ENCODE results near the gene ANKS6.

Gene ANKS6

DNA sequence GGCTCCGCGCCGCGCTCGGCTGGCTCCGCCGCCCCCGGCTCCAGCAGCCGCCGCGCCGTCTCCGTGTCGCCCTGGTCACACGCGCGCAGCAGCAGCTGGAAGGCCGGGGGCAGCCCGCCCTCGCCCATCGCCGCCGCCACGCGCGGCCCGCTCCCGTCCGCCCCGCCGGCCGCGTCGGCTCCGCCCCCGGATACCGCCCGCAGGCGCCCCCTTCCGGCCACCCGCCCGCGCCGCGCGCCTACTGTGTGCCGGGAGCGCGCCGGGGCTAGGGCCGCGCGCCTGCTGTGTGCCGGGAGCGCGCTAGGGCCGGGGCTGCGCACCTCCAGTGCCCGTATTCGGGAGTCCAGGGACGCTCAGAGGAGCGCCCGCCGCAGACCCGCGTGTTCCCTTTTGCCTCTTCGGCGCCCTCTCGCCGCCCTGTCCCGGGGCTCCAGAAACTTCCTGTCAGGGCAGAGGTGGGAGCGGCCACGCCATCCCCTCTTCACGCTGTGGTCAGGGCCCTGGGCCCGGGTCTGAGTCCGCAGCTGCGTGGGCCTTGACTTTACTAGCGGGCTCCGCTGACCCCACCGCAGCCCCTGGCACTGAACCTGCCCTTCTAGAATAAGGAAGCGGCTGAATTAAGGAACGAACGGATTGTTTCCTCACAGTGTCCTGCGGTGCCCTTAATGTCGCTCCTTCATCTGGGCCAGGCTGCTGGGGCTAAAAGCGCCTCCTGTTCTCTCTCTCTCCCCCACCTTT is at the start of gene ANKS6:
TSS of gene ANKS6 (minus strand) at position 192 of the 738 bp plus-strand sequence. CDS start at position 128, 64 bp downstream.
- peak; percentile 55 for DNase-seq

DNA sequence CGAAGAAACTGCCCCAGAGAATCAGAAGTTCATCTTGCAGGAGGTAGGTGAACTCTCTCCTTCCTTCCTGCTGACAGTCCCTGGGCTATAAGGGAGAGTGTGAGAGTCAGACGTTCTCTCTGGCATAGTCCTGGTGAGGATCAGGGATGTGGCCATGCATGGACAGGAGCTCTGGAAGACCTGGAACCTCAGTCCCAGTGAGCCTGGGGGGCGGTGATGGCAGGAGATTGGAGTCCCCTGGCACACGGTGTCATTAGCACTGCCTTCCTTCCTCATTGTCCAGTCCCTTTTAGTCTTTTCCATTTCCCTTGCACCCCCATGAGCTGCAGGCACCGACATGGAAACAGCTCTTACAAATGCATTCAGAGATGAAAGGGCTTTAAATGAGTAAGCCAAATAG is 49.7 kb upstream of the ANKS6 start:
- no peak for DNase-seq

DNA sequence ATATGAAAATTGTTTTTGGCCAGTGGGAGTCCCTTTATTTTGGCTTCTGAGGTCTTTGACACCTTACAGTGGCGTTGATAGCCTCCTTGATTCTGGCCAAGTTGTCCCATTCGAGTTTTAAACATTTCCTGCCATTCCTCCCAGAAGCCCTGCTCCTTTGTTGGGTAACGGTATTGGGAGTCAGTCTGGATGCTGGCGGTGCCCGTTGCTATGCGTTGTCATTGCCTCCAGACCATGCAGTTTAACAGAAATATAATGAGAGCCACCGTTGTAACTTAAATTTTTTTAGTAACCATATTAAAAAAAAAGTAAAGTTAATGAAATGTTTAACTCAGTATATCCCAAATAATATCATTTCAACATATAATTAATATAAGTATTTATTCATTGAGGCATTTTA is 46.2 kb upstream of the ANKS6 start:
- no peak for DNase-seq

DNA sequence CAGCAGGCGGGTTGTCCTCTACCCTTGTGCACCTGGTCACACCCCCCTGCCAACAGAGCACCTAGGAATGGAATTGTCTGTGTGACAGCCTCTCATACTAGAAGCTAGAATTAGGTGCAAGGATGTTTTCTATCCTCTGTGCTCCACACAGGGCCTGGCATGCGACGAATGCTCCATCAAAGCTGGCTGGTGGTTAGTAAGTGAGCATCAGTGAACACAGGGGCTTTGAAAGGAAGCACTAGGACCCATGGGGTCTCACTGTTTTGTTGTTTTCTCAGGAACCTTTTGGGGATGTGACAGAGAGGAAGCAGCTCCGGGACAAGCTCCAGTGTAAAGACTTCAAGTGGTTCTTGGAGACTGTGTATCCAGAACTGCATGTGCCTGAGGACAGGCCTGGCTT is 43.4 kb upstream of the ANKS6 start:
- DNase-seq: no peak

DNA sequence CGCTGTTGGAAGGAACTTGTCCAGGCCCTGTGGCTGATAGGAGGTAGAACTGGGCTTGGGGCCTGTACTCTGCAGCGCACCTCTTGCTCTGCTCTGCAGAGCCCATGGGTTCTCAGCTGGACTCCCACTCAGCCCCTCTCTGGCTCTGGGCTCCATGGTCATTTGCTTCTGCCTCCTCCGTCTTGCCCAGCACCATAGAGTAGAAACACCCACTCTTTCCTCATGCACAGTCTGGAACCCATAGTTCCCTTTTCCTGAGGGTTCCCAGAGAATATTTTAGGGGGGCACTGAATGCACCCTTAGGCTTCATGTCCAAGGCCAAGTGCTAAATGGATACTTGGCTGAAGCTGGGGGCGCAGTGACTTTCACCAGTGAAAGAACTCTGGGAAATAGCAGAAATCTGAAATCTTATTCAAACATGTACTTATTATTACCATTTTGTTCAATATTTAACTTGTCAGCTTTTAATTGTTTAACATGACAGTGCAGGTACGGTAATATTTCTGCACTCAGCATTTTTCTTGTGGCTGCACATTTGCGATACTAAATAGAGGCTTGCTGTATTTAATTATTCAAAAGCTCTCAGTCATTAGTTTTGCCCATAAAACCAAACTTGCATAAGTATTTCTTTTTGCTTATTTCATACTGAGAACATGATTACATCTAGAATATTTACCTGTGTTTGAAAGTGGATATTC is 42.7 kb upstream of the ANKS6 start:
- no peak for DNase-seq

DNA sequence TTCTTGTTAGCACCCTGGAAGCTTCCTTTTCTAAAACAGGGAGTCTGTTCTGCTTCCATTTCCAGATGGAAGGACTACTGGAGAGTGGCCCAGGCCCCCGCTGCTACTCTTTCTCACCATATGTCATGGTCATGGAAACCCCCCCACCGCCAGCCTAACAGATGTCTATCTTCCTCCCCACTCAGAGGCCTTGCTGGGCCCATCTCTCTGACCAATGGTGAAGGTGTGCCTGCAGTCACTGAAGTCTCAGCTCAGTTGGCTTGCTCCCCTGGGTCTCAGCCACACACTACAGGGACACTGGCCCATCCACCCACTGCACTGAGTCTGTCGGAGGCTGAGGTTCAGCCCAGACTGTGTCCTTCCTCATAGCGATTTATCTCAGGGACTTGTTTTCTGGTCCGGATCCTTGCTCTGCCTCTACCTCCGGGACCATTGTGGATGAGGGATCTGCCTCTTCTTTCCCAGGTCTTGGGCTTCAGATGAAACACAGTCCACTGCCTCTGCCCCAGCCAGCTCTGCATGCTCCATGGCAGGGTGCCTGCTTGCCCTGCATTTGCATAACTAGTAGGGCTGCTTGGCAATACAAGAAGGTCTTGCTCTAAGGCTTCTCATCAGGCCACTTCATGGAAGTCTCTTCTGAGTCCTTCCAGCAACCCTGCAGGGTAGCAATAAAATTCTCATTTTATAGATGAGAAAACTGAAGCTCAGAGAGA is 42.0 kb upstream of the ANKS6 start:
- DNase-seq: no peak

DNA sequence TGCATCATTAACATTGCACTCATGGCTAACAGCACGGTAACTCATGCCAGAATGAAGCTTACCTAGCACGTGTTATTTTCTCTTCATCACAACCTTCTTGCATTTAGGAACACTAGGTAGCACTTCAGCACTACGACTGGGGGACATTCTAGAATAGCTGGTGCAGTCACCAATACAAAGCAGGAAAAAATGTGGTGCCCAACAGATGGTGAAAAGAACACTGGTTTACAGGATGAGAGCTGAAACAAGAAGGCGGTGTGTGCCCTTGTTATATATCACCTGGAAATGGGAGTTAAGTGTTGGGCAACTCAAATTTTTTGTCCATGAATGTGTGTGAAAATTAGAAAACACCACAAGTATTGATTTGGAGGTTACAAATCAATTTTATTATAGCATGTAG is 41.2 kb upstream of the ANKS6 start:
- DNase-seq: no peak

DNA sequence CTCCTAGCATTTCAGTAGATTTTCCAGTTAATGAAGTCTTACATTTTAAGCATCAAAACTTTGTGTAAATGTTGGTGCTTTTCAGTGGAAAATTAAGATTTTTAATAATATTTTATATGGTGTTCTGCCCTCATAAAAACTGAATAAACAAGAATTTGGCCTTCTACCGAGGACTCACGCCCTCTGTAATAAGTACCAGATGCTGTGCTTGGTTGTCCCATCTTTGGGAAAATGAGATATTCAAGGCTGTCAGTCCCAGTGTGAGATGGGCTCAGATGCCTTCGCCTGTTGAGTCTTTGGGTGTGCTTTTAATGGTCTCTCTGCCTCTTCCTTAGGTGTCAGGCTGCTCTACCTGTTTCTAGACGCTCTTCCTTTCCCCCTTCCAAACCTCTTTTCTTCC is 39.9 kb upstream of the ANKS6 start:
- no peak for DNase-seq

DNA sequence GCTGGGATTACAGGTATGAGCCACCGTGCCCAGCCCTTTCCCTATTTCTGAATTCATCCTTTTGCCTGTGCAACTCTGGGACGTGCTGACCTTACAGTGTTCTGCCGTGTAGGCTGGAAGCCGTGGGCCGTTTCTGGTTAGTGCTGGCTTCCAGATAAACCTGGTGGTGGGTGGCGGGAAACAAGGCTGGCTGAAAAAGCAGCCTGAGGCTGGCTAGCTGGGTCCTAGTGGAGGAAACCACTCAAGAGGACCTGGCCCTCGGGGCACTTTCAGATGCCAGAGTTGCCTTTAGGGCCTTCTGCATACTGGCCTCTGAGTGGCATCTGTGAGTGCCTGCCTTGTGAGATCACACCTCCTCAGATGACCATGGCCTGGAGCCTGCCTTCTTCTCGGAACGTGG is 38.0 kb upstream of the ANKS6 start:
- DNase-seq: no peak

DNA sequence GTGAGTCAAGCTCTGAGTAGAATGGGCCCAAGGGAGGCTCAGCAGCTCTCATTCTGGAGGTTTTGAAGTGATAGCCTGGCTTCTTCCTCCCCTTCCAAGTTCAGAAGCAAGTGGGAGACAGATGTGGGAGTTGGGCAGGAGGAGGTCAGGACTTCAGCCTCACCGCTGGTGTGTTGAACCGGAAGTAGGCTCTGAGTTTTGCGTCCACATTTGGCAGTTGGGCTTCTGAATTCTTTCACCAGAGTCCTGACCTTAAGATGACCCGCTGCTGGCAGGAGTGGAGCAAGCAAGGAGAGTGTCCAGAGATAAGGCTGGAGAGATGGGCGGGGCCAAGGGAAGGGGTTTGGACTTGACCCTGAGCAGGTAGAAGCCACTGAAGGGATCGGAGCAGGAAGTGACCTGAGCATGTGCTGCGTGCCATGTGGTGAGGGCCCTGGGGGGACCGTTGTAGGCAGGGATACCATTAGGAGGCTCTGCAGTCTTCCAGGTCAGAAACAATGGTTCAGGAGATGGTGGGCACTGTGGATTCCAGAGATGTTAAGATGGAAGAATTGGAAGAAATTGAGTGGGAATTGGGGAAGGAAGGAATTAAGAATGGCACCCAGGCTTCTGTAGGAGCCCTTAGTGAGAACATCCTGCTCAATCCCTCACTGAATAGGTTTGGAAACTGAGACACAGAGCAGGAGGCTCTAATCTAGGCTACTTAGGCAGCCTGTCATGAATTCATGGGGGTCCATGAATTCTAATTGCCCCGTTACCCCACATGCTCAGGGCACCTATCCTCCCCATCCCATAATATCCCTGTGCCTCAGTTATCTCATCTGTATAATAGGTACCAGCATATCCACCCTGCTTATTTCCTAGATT is 37.0 kb upstream of the ANKS6 start:
- no peak for DNase-seq

DNA sequence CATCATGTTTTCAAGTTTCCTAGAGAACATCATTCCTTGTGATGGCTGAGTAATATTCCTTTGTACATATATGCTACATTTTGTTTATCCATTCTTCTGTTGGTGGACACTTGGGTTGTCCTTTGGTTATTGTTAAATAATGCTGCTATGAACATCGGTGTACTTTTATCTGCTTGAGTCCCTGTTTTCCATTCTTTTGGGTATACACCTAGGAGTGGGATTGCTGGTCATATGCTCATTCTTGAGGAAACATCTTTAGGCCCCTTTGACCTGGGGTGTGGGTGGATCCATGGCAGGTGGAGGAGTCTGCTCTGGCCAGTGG is 36.4 kb upstream of the ANKS6 start:
- DNase-seq: no peak

DNA sequence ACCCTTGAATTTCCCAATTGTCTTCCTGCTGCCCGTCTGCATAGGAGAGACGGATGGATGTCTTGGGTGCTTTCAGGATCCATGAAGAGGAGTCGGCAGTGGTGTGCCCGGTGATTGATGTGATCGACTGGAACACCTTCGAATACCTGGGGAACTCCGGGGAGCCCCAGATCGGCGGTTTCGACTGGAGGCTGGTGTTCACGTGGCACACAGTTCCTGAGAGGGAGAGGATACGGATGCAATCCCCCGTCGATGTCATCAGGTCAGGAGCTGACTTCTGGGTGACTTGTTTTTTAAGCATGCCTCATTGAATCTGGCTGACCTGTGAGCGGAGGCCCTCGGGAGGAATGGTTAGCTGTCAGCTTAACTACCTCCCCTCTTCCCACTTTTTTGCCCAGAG is 35.3 kb upstream of the ANKS6 start:
- no peak for DNase-seq

DNA sequence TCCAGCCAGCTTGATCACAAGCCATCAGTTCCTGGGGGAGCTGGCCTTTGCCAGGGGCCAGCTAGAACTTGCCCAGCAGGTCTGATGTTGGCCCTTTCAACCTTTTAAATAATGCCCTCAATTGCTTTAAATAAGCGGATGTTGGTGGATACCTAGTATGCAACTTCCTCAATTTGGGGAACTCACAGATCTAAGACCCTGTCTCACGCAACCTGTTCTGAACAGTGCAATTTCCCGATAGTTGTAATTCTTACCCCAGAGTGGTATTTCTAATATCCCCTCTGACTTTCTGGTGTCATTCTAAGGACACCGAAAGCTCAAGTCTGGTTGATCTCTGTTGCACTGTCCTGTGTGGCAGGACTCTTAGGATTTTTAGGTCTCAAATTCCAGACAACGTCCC is 34.2 kb upstream of the ANKS6 start:
- DNase-seq: no peak

DNA sequence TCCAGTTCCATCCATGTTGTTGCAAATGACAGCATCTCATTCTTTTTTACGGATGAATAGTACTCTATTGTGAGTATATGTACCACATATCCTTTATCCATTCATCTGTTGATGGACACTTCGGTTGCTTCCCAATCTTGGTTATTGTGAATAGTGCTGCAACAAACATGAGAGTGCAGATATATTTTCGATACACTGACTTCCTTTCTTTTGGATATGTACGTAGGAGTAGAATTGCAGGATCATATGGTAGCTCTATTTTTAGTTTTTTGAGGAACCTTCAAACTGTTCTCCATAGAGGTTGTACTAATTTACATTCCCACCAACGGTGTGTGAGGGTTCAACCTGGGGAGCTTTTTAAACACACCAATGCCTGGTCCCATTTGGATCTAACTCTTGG is 33.4 kb upstream of the ANKS6 start:
- no peak for DNase-seq

DNA sequence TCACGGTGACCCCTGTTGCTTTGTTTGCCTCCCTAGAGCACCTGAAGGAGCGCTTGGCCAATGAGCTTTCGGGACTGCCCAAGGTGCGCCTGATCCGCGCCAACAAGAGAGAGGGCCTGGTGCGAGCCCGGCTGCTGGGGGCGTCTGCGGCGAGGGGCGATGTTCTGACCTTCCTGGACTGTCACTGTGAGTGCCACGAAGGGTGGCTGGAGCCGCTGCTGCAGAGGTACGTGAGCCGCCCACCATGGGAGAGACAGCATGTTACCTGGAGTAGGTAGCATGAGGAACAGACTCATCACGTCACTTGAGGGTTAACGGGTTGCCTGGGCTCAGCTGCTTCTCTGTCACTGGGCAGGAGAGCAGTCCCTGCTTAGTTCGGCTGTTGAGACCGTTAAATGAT is 30.4 kb upstream of the ANKS6 start:
- no peak for DNase-seq

DNA sequence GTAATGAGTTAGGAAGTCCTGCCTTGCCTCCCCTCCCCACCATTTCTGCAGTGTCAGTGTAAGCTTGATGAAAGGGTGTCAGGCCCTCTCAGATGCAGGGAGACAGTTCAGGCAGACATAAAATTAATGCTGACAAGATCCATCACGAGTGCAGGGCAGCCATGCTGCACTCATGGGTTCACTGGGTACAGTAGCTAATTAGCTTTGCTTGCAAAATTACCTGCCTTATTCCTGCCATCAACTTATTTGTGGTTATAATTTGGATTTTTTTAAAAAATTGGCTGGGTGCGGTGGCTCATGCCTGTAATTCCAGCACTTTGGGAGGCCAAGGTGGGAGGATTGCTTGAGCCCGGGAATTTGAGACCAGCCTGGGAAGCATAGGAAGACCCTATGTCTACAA is 29.1 kb upstream of the ANKS6 start:
- DNase-seq: no peak

DNA sequence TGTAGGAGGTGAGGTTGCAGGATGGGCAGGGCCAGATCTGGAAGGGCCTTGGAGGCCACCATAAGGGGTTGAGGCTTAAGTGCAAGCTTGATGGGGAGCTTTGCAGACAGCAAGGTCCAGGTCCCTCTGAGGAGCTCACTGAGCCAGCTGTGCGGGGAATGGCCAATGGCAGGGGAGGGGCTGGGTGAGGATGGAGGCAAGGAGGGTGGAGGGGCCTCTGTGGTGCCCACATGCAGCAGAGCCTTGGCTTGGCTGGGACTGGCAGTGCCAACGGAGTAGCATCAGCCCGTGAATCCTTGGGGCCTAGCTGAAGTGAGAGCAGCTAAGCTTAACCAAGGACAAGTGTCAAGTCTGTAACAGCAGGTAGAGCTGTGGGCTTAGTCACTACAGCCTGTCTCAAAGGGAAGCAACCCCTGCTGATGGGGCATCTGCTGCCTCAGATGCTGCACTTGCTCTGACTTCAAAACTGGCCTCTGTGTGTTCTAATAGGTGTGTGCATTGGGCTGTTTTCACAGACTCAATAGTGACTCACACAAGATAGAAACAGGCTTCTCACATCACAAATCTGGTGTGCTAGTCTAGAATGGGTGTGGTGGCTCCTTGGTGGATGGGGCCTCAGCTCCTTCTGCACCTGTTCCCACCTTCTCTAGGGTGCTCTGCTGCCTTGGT is 27.4 kb upstream of the ANKS6 start:
- DNase-seq: no peak

DNA sequence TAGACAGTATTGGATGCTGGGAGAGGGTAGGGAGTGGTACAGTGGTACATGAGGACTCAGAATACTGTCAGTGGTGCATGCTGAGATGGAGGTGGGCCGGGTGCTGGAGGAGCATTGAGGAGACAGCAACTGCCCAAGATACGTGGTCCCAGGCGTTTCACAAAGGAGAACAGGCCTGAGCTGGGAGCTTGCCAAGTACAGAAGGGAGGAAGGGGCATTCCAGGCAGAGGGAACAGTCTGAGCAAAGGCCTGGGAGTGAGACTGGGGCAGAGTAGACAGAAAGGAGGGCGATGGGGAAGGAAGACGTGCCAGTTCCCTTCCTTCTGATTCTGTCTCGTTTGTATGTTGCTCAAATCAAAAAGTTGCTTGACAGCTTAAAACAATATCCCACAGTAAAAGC is 26.3 kb upstream of the ANKS6 start:
- no peak for DNase-seq

DNA sequence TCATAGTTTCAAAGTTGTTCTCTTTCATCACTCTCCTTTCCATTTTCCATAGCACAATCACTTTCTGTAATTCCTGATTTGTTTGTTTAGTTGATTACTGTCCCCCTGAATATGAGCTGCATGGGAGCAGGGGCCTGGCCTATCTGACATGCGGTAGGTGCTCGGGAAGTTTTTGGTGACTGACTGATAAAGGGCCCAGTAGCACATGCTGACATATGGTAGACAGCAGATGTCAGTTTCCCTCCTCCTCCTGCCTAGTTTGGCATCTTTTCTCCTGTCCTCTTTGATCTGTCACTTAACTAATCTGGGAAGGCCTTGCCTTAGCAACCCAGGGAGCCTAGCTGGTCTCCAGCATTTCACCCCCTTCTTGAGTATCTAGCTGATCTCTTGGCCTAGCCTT is 25.5 kb upstream of the ANKS6 start:
- DNase-seq: no peak

DNA sequence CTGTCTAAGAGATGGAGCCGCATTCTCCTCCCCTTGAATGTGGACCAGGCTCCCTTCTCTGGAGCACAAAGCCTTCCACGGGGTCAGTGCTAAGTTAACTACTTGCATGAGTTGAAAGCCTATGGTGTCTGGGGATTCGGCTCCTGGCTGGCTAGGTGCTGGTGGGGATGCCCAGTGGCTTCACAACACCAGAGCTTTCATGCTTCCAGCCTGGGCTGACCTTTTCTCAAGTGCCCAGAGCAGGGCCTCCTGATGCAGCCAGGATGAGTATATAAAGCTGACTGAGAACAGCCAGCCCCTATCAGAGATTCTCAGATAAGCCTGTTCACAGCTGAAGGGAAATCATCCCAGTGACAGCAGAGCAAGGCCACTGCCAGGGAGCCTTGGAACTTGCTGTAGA is 22.9 kb upstream of the ANKS6 start:
- no peak for DNase-seq

DNA sequence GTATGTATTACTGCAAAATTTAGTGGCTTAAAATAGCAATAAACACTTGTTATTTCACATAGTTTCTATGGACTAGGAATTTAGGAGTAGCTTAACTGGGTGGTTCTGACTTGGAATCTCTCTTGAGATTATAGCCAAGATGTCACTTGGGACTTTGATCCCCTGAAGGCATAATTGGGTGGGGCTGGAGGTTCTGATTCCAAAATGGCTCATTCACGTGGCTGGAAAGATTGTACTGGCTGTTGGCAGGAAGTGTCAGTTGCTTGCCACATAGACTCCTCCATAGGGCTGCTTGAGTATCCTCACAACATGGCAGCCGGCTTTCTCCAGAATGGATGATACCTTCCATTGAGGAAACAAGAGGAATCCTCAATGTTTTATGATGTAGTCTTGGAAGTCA is 22.4 kb upstream of the ANKS6 start:
- DNase-seq: no peak

DNA sequence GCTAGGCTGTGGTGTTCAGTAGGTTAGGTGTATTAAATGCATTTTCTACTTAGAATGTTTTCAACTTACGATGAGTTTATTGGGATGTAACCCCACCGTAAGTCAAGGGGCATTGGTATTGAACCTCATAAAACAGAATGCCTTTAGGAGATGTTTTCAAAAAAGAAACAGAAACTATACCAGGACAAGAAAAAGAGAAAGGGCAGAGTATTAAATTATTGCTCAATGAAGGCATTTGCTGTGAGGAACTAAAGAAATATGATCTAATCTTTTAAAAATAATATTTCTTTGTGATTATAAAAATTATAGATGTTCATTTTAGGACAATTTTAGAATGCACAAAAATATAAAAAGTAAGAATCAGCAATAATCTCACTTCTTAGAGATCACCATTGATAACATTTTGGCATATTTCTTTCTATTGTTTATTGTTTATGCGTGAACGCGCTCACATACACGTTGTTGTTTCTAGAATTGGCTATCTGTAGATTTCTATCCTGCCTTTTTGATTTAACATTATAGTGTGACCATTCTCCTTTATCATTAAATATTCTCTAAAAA is 19.1 kb upstream of the ANKS6 start:
- DNase-seq: no peak

Data from GDM1 (cell line).